H1 (cell line): Measurements from ENCODE around the gene EBPL. TPM values are rescaled to one million over a fixed set of nuclear protein-coding genes. Genes with fewer than 3 reads are reported as not detected.

ENCODE experiments used
- CTCF ChIA-PET: fragments of 300-600 bp; sonication (Branson Sonifier 250); formaldehyde crosslinking; loops from one replicate; lab custom pipeline; 2021; ENCODE audit not compliant: partially characterized antibody; lab: Charles Lee
- POLR2A ChIA-PET: fragments of 300-600 bp; sonication (Branson Sonifier 250); formaldehyde crosslinking; loops from one replicate; lab custom pipeline; 2021; ENCODE audit warnings: inconsistent platforms; ENCODE audit not compliant: partially characterized antibody; lab: Charles Lee
- DNase-seq, 2 experiments: peaks; one replicate each; pipeline versions ENCODE4 v3.0.0 to v3.0.0-alpha.2; 2010 to 2022; ENCODE audit warnings: low spot score in 2 of 2, low read depth in 1 of 2, mixed read lengths in 1 of 2
- FAIRE-seq: peaks from 2 replicates; lab custom pipeline; 2011; peaks lifted over from hg19 to GRCh38; lab: Jason Lieb, UNC
- H2AFZ ChIP-seq: 2 replicates; pipeline ENCODE4 v1.8.1; 2012; ENCODE audit warnings: low read length, inconsistent platforms
- H2AK5ac ChIP-seq: 2 replicates; pipeline ENCODE4 v1.6.1; 2013; ENCODE audit warnings: low read depth, low read length
- H2BK120ac ChIP-seq: replicated peaks from 2 replicates; pipeline ENCODE3; 2013; ENCODE audit warnings: low read depth, low read length, inconsistent platforms
- H2BK12ac ChIP-seq: 2 replicates; pipeline ENCODE4 v1.6.1; 2013; ENCODE audit warnings: low read depth, low read length
- H2BK15ac ChIP-seq: 2 replicates; pipeline ENCODE4 v1.6.1; 2013; ENCODE audit warnings: low read length
- H2BK20ac ChIP-seq: 2 replicates; pipeline ENCODE4 v1.6.1; 2013; ENCODE audit warnings: low read length
- H2BK5ac ChIP-seq: 2 replicates; pipeline ENCODE4 v1.6.1; 2013; ENCODE audit warnings: low read depth, low read length
- H3K14ac ChIP-seq: 2 replicates; pipeline ENCODE4 v1.6.1; 2013; ENCODE audit warnings: inconsistent platforms; ENCODE audit not compliant: insufficient read length
- H3K18ac ChIP-seq: 2 replicates; pipeline ENCODE4 v1.6.1; 2013; ENCODE audit warnings: low read length; ENCODE audit errors: extremely low read depth
- H3K23ac ChIP-seq: 2 replicates; pipeline ENCODE4 v1.6.1; 2013; ENCODE audit warnings: inconsistent platforms; ENCODE audit not compliant: insufficient read length
- H3K23me2 ChIP-seq: 2 replicates; pipeline ENCODE4 v1.6.1; 2013; ENCODE audit warnings: low read depth, low read length
- H3K27ac ChIP-seq: 2 replicates; pipeline ENCODE4 v1.6.1; 2011; ENCODE audit warnings: low read depth, low read length, inconsistent platforms
- H3K27me3 ChIP-seq, 4 experiments: replicated peaks in 1 of 4; 1 replicate in 1 of 4; 2 replicates in 3 of 4; pipeline versions ENCODE4 v1.6.1 to v1.8.1; 2011 to 2013; ENCODE audit warnings: low read length in 3 of 4, mild to moderate bottlenecking in 3 of 4, inconsistent platforms in 2 of 4, mixed read lengths in 2 of 4, moderate library complexity in 1 of 4; ENCODE audit not compliant: control insufficient read depth in 3 of 4, insufficient read depth in 3 of 4; ENCODE audit errors: extremely low read depth in 1 of 4
- H3K36me3 ChIP-seq, 4 experiments: 2 replicates each; pipeline versions ENCODE4 v1.6.1 to v1.8.1; 2011 to 2013; ENCODE audit warnings: mild to moderate bottlenecking in 4 of 4, low read length in 3 of 4, moderate library complexity in 2 of 4, control low read depth in 1 of 4, inconsistent platforms in 1 of 4; ENCODE audit not compliant: insufficient read depth in 4 of 4, control insufficient read depth in 2 of 4
- H3K4ac ChIP-seq: replicated peaks from 2 replicates; pipeline ENCODE3; 2013; ENCODE audit warnings: low read length, low read depth, mixed read lengths, inconsistent platforms; ENCODE audit not compliant: insufficient read length
- H3K4me1 ChIP-seq, 4 experiments: replicated peaks in 1 of 4; 1 replicate in 1 of 4; 2 replicates in 3 of 4; pipeline versions ENCODE4 v1.6.1 to v1.8.1; 2011 to 2013; ENCODE audit warnings: low read length in 3 of 4, inconsistent platforms in 2 of 4, mixed read lengths in 1 of 4; ENCODE audit not compliant: insufficient read depth in 4 of 4, control insufficient read depth in 3 of 4
- H3K4me2 ChIP-seq, 2 experiments: 2 replicates each; pipeline versions ENCODE4 v1.6.1 to v1.8.1; 2011 to 2013; ENCODE audit warnings: low read depth in 2 of 2, low read length in 2 of 2, control low read depth in 1 of 2, inconsistent platforms in 1 of 2, mild to moderate bottlenecking in 1 of 2; ENCODE audit not compliant: insufficient read depth in 1 of 2
- H3K4me3 ChIP-seq, 4 experiments: fragments of 200-600, 300-600 bp in 1 of 4; sonication (generic), shearing (Covaris generic), sonication (Bioruptor Twin) in 1 of 4; 2 replicates each; pipeline versions ENCODE4 v1.5.1 to v1.8.1; 2011 to 2016; ENCODE audit warnings: low read length in 4 of 4, low read depth in 3 of 4, control low read depth in 2 of 4, inconsistent platforms in 2 of 4, mild to moderate bottlenecking in 2 of 4, mixed read lengths in 1 of 4, moderate library complexity in 1 of 4; ENCODE audit not compliant: insufficient read depth in 2 of 4; ENCODE audit errors: extremely low read depth in 1 of 4
- H3K56ac ChIP-seq: replicated peaks from 2 replicates; pipeline ENCODE3; 2013; ENCODE audit warnings: low read depth, mild to moderate bottlenecking, mixed read lengths, low read length, inconsistent platforms; ENCODE audit not compliant: insufficient read length
- H3K79me1 ChIP-seq: 2 replicates; pipeline ENCODE4 v1.6.1; 2013; ENCODE audit warnings: low read depth, low read length, control low read depth
- H3K79me2 ChIP-seq, 2 experiments: 2 replicates each; pipeline versions ENCODE4 v1.6.1 to v1.8.1; 2012 to 2013; ENCODE audit warnings: low read length in 2 of 2, mild to moderate bottlenecking in 2 of 2, inconsistent platforms in 1 of 2; ENCODE audit not compliant: insufficient read depth in 2 of 2, control insufficient read depth in 1 of 2
- H3K9ac ChIP-seq, 4 experiments: replicated peaks in 1 of 4; 1 replicate in 1 of 4; 2 replicates in 3 of 4; pipeline versions ENCODE4 v1.6.1 to v1.8.1; 2011 to 2013; ENCODE audit warnings: low read depth in 3 of 4, low read length in 3 of 4, control low read depth in 2 of 4, mild to moderate bottlenecking in 2 of 4, moderate library complexity in 2 of 4, inconsistent platforms in 1 of 4; ENCODE audit errors: extremely low read depth in 1 of 4
- H3K9me3 ChIP-seq, 2 experiments: 2 replicates each; pipeline versions ENCODE4 v1.6.1 to v1.8.1; 2012 to 2013; ENCODE audit warnings: mild to moderate bottlenecking in 2 of 2, moderate library complexity in 2 of 2, control low read depth in 1 of 2, inconsistent platforms in 1 of 2, low read depth in 1 of 2, low read length in 1 of 2, mixed read lengths in 1 of 2; ENCODE audit not compliant: insufficient read depth in 2 of 2
- H4K20me1 ChIP-seq, 2 experiments: replicated peaks in 1 of 2; 2 replicates each; pipeline versions ENCODE3 to v1.8.1; 2011 to 2013; ENCODE audit warnings: inconsistent platforms in 2 of 2, low read length in 2 of 2, mild to moderate bottlenecking in 1 of 2; ENCODE audit not compliant: insufficient read depth in 2 of 2, control insufficient read depth in 1 of 2
- H4K5ac ChIP-seq: 2 replicates; pipeline ENCODE4 v1.6.1; 2013; ENCODE audit warnings: low read length, low read depth, mixed read lengths, inconsistent platforms; ENCODE audit not compliant: insufficient read length
- H4K8ac ChIP-seq: 2 replicates; pipeline ENCODE4 v1.8.0; 2013; ENCODE audit warnings: mild to moderate bottlenecking, moderate library complexity, low read length, inconsistent platforms; ENCODE audit not compliant: insufficient read depth; ENCODE audit errors: extremely low read depth
- H4K91ac ChIP-seq: replicated peaks from 2 replicates; pipeline ENCODE3; 2013; ENCODE audit warnings: low read length, mixed read lengths, inconsistent platforms; ENCODE audit not compliant: insufficient read length
- BACH1 ChIP-seq: IDR thresholded peaks from 2 replicates; pipeline ENCODE4 v1.6.1; 2012; ENCODE audit warnings: low read length, improper control_type of control experiment
- CEBPB ChIP-seq: IDR thresholded peaks from 2 replicates; pipeline ENCODE4 v1.6.1; 2012; ENCODE audit warnings: low read depth, low read length
- CREB1 ChIP-seq: IDR thresholded peaks from 2 replicates; pipeline ENCODE4 v1.6.1; 2012; ENCODE audit warnings: inconsistent platforms
- JUN ChIP-seq: IDR thresholded peaks from 2 replicates; pipeline ENCODE4 v1.6.1; 2011; ENCODE audit warnings: low read depth, mild to moderate bottlenecking, improper control_type of control experiment, low read length
- KDM4A ChIP-seq: IDR thresholded peaks from one replicate; pipeline ENCODE4 v1.7.1; 2012; ENCODE audit warnings: low read depth, mild to moderate bottlenecking, moderate library complexity, low read length, inconsistent platforms; ENCODE audit not compliant: severe bottlenecking
- NANOG ChIP-seq: IDR thresholded peaks from 2 replicates; pipeline ENCODE4 v1.6.1; 2011; ENCODE audit warnings: low read length, low read depth, mild to moderate bottlenecking, inconsistent platforms; ENCODE audit not compliant: insufficient read depth, poor library complexity, severe bottlenecking
- RBBP5 ChIP-seq: IDR thresholded peaks from 2 replicates; pipeline ENCODE4 v1.7.1; 2012; ENCODE audit warnings: low read depth, mild to moderate bottlenecking, inconsistent platforms, low read length, moderate library complexity, borderline replicate concordance
- SAP30 ChIP-seq: fragments of 300-600 bp; sonication (generic); IDR thresholded peaks from 2 replicates; pipeline ENCODE4 v1.7.1; 2012; ENCODE audit warnings: low read length, moderate library complexity, mild to moderate bottlenecking, inconsistent platforms; ENCODE audit not compliant: insufficient read depth, insufficient replicate concordance
- SIX5 ChIP-seq: IDR thresholded peaks from 2 replicates; pipeline ENCODE4 v1.6.1; 2011; ENCODE audit warnings: mild to moderate bottlenecking, low read depth, low read length
- SP1 ChIP-seq: IDR thresholded peaks from 2 replicates; pipeline ENCODE4 v1.6.1; 2011; ENCODE audit warnings: low read depth, low read length
- TCF12 ChIP-seq: IDR thresholded peaks from 2 replicates; pipeline ENCODE4 v1.6.1; 2011; ENCODE audit warnings: low read depth, mild to moderate bottlenecking, low read length
- YY1 ChIP-seq: IDR thresholded peaks from 2 replicates; pipeline ENCODE4 v1.6.1; 2011; ENCODE audit warnings: low read depth, mild to moderate bottlenecking, low read length
- WGBS, 2 experiments: shearing (Covaris generic) in 1 of 2; methylation state at CpG; one replicate each; pipeline versions ENCODE4 v1.1.6 to v1.1.7; 2013 to 2015; ENCODE audit warnings: low lambda C conversion rate in 2 of 2, mixed read lengths in 2 of 2, inconsistent platforms in 1 of 2, low coverage in 1 of 2, missing lambda C conversion rate in 1 of 2; ENCODE audit not compliant: insufficient replicate concordance in 2 of 2, insufficient coverage in 1 of 2, insufficient read length in 1 of 2; ENCODE audit errors: extremely low coverage in 1 of 2, missing lambda C conversion rate in 1 of 2; 5-methylcytosine and 5-hydroxymethylcytosine counted together
- polyA plus RNA-seq, 7 experiments: library from polyadenylated mRNA; depleted of rRNA in 3 of 7; stranded (reverse) in 5 of 7; unstranded in 2 of 7; fragments of >200 nt in 5 of 7; fragments of 200-250 nt in 2 of 7; gene quantifications; 1 replicate in 5 of 7; 2 replicates in 1 of 7; 4 replicates in 1 of 7; pipeline versions ENCODE4 v1.2.1 to v1.2.3, GENCODE V29; 2011 to 2013; ENCODE audit warnings: missing spikeins in 2 of 7, mixed read lengths in 2 of 7
- total RNA-seq: library from RNA; stranded (reverse); fragmentation: NEBNext Ultra II Directional; extraction: Animal tissue kit (Norgen Biotek cat#: 25700); gene quantifications from 2 replicates; pipeline ENCODE4 v1.2.1, GENCODE V29; 2021
- TF ChIP-seq, protein P1 (sequence below), 3 experiments: IDR thresholded peaks; 1 replicate in 2 of 3; 2 replicates in 1 of 3; pipeline versions ENCODE4 v1.5.1 to v1.6.1; 2011; ENCODE audit warnings: low read length in 3 of 3, mild to moderate bottlenecking in 3 of 3, inconsistent platforms in 2 of 3, low read depth in 1 of 3, moderate library complexity in 1 of 3; ENCODE audit not compliant: insufficient read depth in 1 of 3; ENCODE audit errors: control extremely low read depth in 1 of 3

The EBPL gene
- total and polyA plus RNA-seq, 2 of the 8 experiments (the other 6 are each of a cell fraction or from before 2014, with no cell fraction given), result 130 to 204 TPM

DNA sequence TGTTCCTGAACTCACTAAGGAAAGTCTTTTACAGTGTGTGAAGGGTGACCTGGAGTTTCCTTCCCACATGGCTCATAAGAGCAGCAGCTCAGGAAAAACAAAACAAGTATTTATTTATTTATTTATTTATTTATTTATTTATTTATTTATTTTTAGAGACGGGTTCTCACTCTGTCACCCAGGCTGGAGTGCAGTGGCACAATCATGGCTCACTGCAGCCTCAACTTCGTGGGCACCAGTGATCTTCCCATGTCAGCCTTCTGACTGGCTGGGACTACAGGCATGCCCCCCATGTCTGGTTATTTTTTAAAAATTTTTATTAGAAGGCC, 52.6 kb downstream of the EBPL start:
- H3K23ac ChIP-seq, result no peak overlapping the region
- H3K4me1 ChIP-seq, result peaks cover 8 to 14% (median 10%) of the 10 kb centered on the region in 4 experiments
- WGBS, 2 experiments, result 84% methylated on average over 2 of the region's 2 CpGs; no CpG with 5 or more reads in 1 of the 2 experiments
- H2BK120ac ChIP-seq, result no peak overlapping the region
- FAIRE-seq (no peak), DNase-seq (no peak)
- no peak overlapping the region for H3K27ac ChIP-seq
- H3K9ac ChIP-seq, result no peak overlapping the region
- H4K5ac ChIP-seq, result no peak overlapping the region
- H3K9me3 ChIP-seq, result no peaks in the 10 kb centered on the region
- no peak overlapping the region for H2AFZ ChIP-seq
- H3K4me3 ChIP-seq, result no peak overlapping the region
- H2BK15ac ChIP-seq, result no peak overlapping the region
- H3K79me2 ChIP-seq, result no peaks in the 10 kb centered on the region
- no peaks in the 10 kb centered on the region for H3K23me2 ChIP-seq
- no peak overlapping the region for H2AK5ac ChIP-seq
- H2BK12ac ChIP-seq, result no peak overlapping the region
- no peak overlapping the region for H2BK20ac ChIP-seq
- no peak overlapping the region for H4K8ac ChIP-seq
- H3K14ac ChIP-seq, result no peak overlapping the region
- POLR2A ChIA-PET, result no interaction called here
- no peaks in the 10 kb centered on the region for H4K20me1 ChIP-seq
- no peaks in the 10 kb centered on the region for H3K79me1 ChIP-seq
- H3K4ac ChIP-seq, result no peak overlapping the region
- no peak overlapping the region for H4K91ac ChIP-seq
- H3K18ac ChIP-seq, result no peak overlapping the region
- no peak overlapping the region for H3K4me2 ChIP-seq
- H3K36me3 ChIP-seq, result no peaks in the 10 kb centered on the region
- no peak overlapping the region for H2BK5ac ChIP-seq
- no peaks in the 10 kb centered on the region for H3K27me3 ChIP-seq
- no peak overlapping the region for H3K56ac ChIP-seq
- CTCF ChIA-PET, result no interaction called here
- TF ChIP-seq RBBP5 (no peak), BACH1 (no peak), NANOG (no peak), JUN (no peak), CEBPB (no peak), SAP30 (no peak), YY1 (no peak), SP1 (no peak), CREB1 (no peak), SIX5 (no peak), KDM4A (no peak), TCF12 (no peak)
- TF ChIP-seq, protein P1, sequence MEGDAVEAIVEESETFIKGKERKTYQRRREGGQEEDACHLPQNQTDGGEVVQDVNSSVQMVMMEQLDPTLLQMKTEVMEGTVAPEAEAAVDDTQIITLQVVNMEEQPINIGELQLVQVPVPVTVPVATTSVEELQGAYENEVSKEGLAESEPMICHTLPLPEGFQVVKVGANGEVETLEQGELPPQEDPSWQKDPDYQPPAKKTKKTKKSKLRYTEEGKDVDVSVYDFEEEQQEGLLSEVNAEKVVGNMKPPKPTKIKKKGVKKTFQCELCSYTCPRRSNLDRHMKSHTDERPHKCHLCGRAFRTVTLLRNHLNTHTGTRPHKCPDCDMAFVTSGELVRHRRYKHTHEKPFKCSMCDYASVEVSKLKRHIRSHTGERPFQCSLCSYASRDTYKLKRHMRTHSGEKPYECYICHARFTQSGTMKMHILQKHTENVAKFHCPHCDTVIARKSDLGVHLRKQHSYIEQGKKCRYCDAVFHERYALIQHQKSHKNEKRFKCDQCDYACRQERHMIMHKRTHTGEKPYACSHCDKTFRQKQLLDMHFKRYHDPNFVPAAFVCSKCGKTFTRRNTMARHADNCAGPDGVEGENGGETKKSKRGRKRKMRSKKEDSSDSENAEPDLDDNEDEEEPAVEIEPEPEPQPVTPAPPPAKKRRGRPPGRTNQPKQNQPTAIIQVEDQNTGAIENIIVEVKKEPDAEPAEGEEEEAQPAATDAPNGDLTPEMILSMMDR (IDR thresholded peaks at IDR 0.05; ENCODE audit: control extremely low read depth in 1 of 3, insufficient read depth in 1 of 3, low read depth in 1 of 3, low read length in 3 of 3), result no peak
